Measurements from ENCODE around the gene SPAG16.

SPAG16 gene

GRCh38 chr2:214294426-214294825, 1010.2 kb downstream of the SPAG16 start:
- H3K4me1 ChIP-seq (ENCODE audit: control insufficient read depth, low read depth, low read length), result no peaks in the 10 kb centered on the region
- H4K5ac ChIP-seq (ENCODE audit: low read length), result no peak overlapping the region
- no peak overlapping the region for H2AK5ac ChIP-seq (ENCODE audit: low read length)
- H3K4ac ChIP-seq (ENCODE audit: low read depth, low read length), result no peak overlapping the region
- no peaks in the 10 kb centered on the region for H3K36me3 ChIP-seq (ENCODE audit: control insufficient read depth, insufficient read depth, low read length)
- no peak overlapping the region for H3K27ac ChIP-seq (ENCODE audit: low read depth, low read length)
- H3K9ac ChIP-seq (ENCODE audit: low read length), result no peak overlapping the region
- H4K8ac ChIP-seq (ENCODE audit: low read depth, low read length), result no peak overlapping the region
- no peak overlapping the region for H3K4me3 ChIP-seq (ENCODE audit: low read length)
- no peak for DNase-seq
- no peak overlapping the region for H3K18ac ChIP-seq (ENCODE audit: low read length)
- no peak overlapping the region for H3K56ac ChIP-seq (ENCODE audit: low read length)
- no peak overlapping the region for H3K23ac ChIP-seq (ENCODE audit: low read length)
- no peaks in the 10 kb centered on the region for H3K79me1 ChIP-seq (ENCODE audit: low read length)
- no peak overlapping the region for H2BK120ac ChIP-seq (ENCODE audit: low read depth, low read length)
- H2BK15ac ChIP-seq (replicated peaks; ENCODE audit: low read depth), result no peak overlapping the region
- H2BK5ac ChIP-seq (ENCODE audit: low read length), result no peak overlapping the region
- no peaks in the 10 kb centered on the region for H3K79me2 ChIP-seq (ENCODE audit: control insufficient read depth, insufficient read depth, low read length)
- H3K4me2 ChIP-seq (ENCODE audit: low read length), result no peak overlapping the region
- no peaks in the 10 kb centered on the region for H3K27me3 ChIP-seq (ENCODE audit: insufficient read depth, low read length, poor library complexity)

GRCh38 chr2:214297423-214297822, 1013.2 kb downstream of the SPAG16 start:
- Histone ChIP-seq H2BK5ac (ENCODE audit: low read length) (no peak overlapping the region), H3K79me1 (ENCODE audit: low read length) (no peaks in the 10 kb centered on the region), H3K4me2 (ENCODE audit: low read length) (no peak overlapping the region), H4K5ac (ENCODE audit: low read length) (no peak overlapping the region), H3K4ac (ENCODE audit: low read depth, low read length) (no peak overlapping the region), H3K4me3 (ENCODE audit: low read length) (no peak overlapping the region), H3K27ac (ENCODE audit: low read depth, low read length) (no peak overlapping the region), H2BK15ac (replicated peaks; ENCODE audit: low read depth) (no peak overlapping the region), H3K27me3 (ENCODE audit: insufficient read depth, low read length, poor library complexity) (no peaks in the 10 kb centered on the region), H3K79me2 (ENCODE audit: control insufficient read depth, insufficient read depth, low read length) (no peaks in the 10 kb centered on the region), H2BK120ac (ENCODE audit: low read depth, low read length) (no peak overlapping the region), H3K18ac (ENCODE audit: low read length) (no peak overlapping the region), H3K9ac (ENCODE audit: low read length) (no peak overlapping the region), H4K8ac (ENCODE audit: low read depth, low read length) (no peak overlapping the region), H2AK5ac (ENCODE audit: low read length) (no peak overlapping the region), H3K23ac (ENCODE audit: low read length) (no peak overlapping the region), H3K36me3 (ENCODE audit: control insufficient read depth, insufficient read depth, low read length) (no peaks in the 10 kb centered on the region), H3K56ac (ENCODE audit: low read length) (no peak overlapping the region), H3K4me1 (ENCODE audit: control insufficient read depth, low read depth, low read length) (no peaks in the 10 kb centered on the region)
- WGBS (ENCODE audit: extremely low coverage, insufficient coverage, low lambda C conversion rate), result no CpG with 5 or more reads among the region's 2 CpGs
- no peak for DNase-seq

GRCh38 chr2:214310319-214310718, 1026.1 kb downstream of the SPAG16 start:
- no peak overlapping the region for H2BK5ac ChIP-seq (ENCODE audit: low read length)
- H3K4me3 ChIP-seq (ENCODE audit: low read length), result no peak overlapping the region
- no peak overlapping the region for H4K5ac ChIP-seq (ENCODE audit: low read length)
- H3K4ac ChIP-seq (ENCODE audit: low read depth, low read length), result no peak overlapping the region
- H3K4me2 ChIP-seq (ENCODE audit: low read length), result no peak overlapping the region
- H3K27ac ChIP-seq (ENCODE audit: low read depth, low read length), result no peak overlapping the region
- H3K36me3 ChIP-seq (ENCODE audit: control insufficient read depth, insufficient read depth, low read length), result no peaks in the 10 kb centered on the region
- no peaks in the 10 kb centered on the region for H3K4me1 ChIP-seq (ENCODE audit: control insufficient read depth, low read depth, low read length)
- H3K79me2 ChIP-seq (ENCODE audit: control insufficient read depth, insufficient read depth, low read length), result no peaks in the 10 kb centered on the region
- no peak overlapping the region for H2BK15ac ChIP-seq (replicated peaks; ENCODE audit: low read depth)
- H4K8ac ChIP-seq (ENCODE audit: low read depth, low read length), result no peak overlapping the region
- H2BK120ac ChIP-seq (ENCODE audit: low read depth, low read length), result no peak overlapping the region
- H3K18ac ChIP-seq (ENCODE audit: low read length), result no peak overlapping the region
- no peaks in the 10 kb centered on the region for H3K27me3 ChIP-seq (ENCODE audit: insufficient read depth, low read length, poor library complexity)
- H2AK5ac ChIP-seq (ENCODE audit: low read length), result no peak overlapping the region
- H3K79me1 ChIP-seq (ENCODE audit: low read length), result no peaks in the 10 kb centered on the region
- no peak overlapping the region for H3K56ac ChIP-seq (ENCODE audit: low read length)
- DNase-seq, result peak; percentile 48
- no peak overlapping the region for H3K9ac ChIP-seq (ENCODE audit: low read length)
- H3K23ac ChIP-seq (ENCODE audit: low read length), result no peak overlapping the region

- H3K18ac ChIP-seq (ENCODE audit: low read length), result no peak overlapping the region
- no peaks in the 10 kb centered on the region for H3K36me3 ChIP-seq (ENCODE audit: control insufficient read depth, insufficient read depth, low read length)
- no peak overlapping the region for H3K4me2 ChIP-seq (ENCODE audit: low read length)
- no peak overlapping the region for H3K4ac ChIP-seq (ENCODE audit: low read depth, low read length)
- H2BK15ac ChIP-seq (replicated peaks; ENCODE audit: low read depth), result no peak overlapping the region
- no peaks in the 10 kb centered on the region for H3K79me1 ChIP-seq (ENCODE audit: low read length)
- H3K4me1 ChIP-seq (ENCODE audit: control insufficient read depth, low read depth, low read length), result no peaks in the 10 kb centered on the region
- DNase-seq, result peak; percentile 84
- no peaks in the 10 kb centered on the region for H3K27me3 ChIP-seq (ENCODE audit: insufficient read depth, low read length, poor library complexity)
- H3K27ac ChIP-seq (ENCODE audit: low read depth, low read length), result no peak overlapping the region
- H3K9ac ChIP-seq (ENCODE audit: low read length), result no peak overlapping the region
- H4K8ac ChIP-seq (ENCODE audit: low read depth, low read length), result no peak overlapping the region
- WGBS (ENCODE audit: extremely low coverage, insufficient coverage, low lambda C conversion rate), result no CpG with 5 or more reads among the region's 7 CpGs
- H3K79me2 ChIP-seq (ENCODE audit: control insufficient read depth, insufficient read depth, low read length), result no peaks in the 10 kb centered on the region
- no peak overlapping the region for H2BK120ac ChIP-seq (ENCODE audit: low read depth, low read length)
- H2BK5ac ChIP-seq (ENCODE audit: low read length), result no peak overlapping the region
- H3K4me3 ChIP-seq (ENCODE audit: low read length), result no peak overlapping the region
- no peak overlapping the region for H3K56ac ChIP-seq (ENCODE audit: low read length)
- no peak overlapping the region for H4K5ac ChIP-seq (ENCODE audit: low read length)
- H2AK5ac ChIP-seq (ENCODE audit: low read length), result no peak overlapping the region
- no peak overlapping the region for H3K23ac ChIP-seq (ENCODE audit: low read length)
Measured at GRCh38 chr2:214311031-214311533, 1026.8 kb downstream of the SPAG16 start.

- no peak overlapping the region for H4K8ac ChIP-seq (ENCODE audit: low read depth, low read length)
- H3K4ac ChIP-seq (ENCODE audit: low read depth, low read length), result no peak overlapping the region
- H2BK5ac ChIP-seq (ENCODE audit: low read length), result no peak overlapping the region
- no peak overlapping the region for H2AK5ac ChIP-seq (ENCODE audit: low read length)
- no peak overlapping the region for H3K56ac ChIP-seq (ENCODE audit: low read length)
- H3K27me3 ChIP-seq (ENCODE audit: insufficient read depth, low read length, poor library complexity), result no peaks in the 10 kb centered on the region
- H3K4me3 ChIP-seq (ENCODE audit: low read length), result no peak overlapping the region
- no peak overlapping the region for H3K18ac ChIP-seq (ENCODE audit: low read length)
- H4K5ac ChIP-seq (ENCODE audit: low read length), result no peak overlapping the region
- WGBS (ENCODE audit: extremely low coverage, insufficient coverage, low lambda C conversion rate), result 100% methylated on average over 2 of the region's 3 CpGs
- H3K23ac ChIP-seq (ENCODE audit: low read length), result no peak overlapping the region
- H3K27ac ChIP-seq (ENCODE audit: low read depth, low read length), result no peak overlapping the region
- no peak overlapping the region for H2BK15ac ChIP-seq (replicated peaks; ENCODE audit: low read depth)
- no peaks in the 10 kb centered on the region for H3K4me1 ChIP-seq (ENCODE audit: control insufficient read depth, low read depth, low read length)
- H2BK120ac ChIP-seq (ENCODE audit: low read depth, low read length), result no peak overlapping the region
- H3K79me2 ChIP-seq (ENCODE audit: control insufficient read depth, insufficient read depth, low read length), result no peaks in the 10 kb centered on the region
- DNase-seq, result no peak
- H3K36me3 ChIP-seq (ENCODE audit: control insufficient read depth, insufficient read depth, low read length), result no peaks in the 10 kb centered on the region
- no peak overlapping the region for H3K9ac ChIP-seq (ENCODE audit: low read length)
- H3K79me1 ChIP-seq (ENCODE audit: low read length), result no peaks in the 10 kb centered on the region
- no peak overlapping the region for H3K4me2 ChIP-seq (ENCODE audit: low read length)
Measured at GRCh38 chr2:214311931-214312749, 1027.9 kb downstream of the SPAG16 start.

GRCh38 chr2:214315324-214315723, 1031.1 kb downstream of the SPAG16 start:
- Histone ChIP-seq H3K36me3 (ENCODE audit: control insufficient read depth, insufficient read depth, low read length) (no peaks in the 10 kb centered on the region), H3K4me3 (ENCODE audit: low read length) (no peak overlapping the region), H2BK120ac (ENCODE audit: low read depth, low read length) (no peak overlapping the region), H3K4ac (ENCODE audit: low read depth, low read length) (no peak overlapping the region), H4K8ac (ENCODE audit: low read depth, low read length) (no peak overlapping the region), H3K27me3 (ENCODE audit: insufficient read depth, low read length, poor library complexity) (no peaks in the 10 kb centered on the region), H3K27ac (ENCODE audit: low read depth, low read length) (no peak overlapping the region), H3K9ac (ENCODE audit: low read length) (no peak overlapping the region), H3K18ac (ENCODE audit: low read length) (no peak overlapping the region), H3K4me1 (ENCODE audit: control insufficient read depth, low read depth, low read length) (no peaks in the 10 kb centered on the region), H3K4me2 (ENCODE audit: low read length) (no peak overlapping the region), H3K79me2 (ENCODE audit: control insufficient read depth, insufficient read depth, low read length) (no peaks in the 10 kb centered on the region), H3K56ac (ENCODE audit: low read length) (no peak overlapping the region), H3K23ac (ENCODE audit: low read length) (no peak overlapping the region), H2AK5ac (ENCODE audit: low read length) (no peak overlapping the region), H2BK5ac (ENCODE audit: low read length) (no peak overlapping the region), H3K79me1 (ENCODE audit: low read length) (no peaks in the 10 kb centered on the region), H4K5ac (ENCODE audit: low read length) (no peak overlapping the region), H2BK15ac (replicated peaks; ENCODE audit: low read depth) (no peak overlapping the region)
- no peak for DNase-seq
- no CpG with 5 or more reads among the region's 3 CpGs for WGBS (ENCODE audit: extremely low coverage, insufficient coverage, low lambda C conversion rate)
